Measurements from ENCODE around the gene ZNRD2. TPM values are rescaled to one million over a fixed set of nuclear protein-coding genes. Genes with fewer than 3 reads are reported as not detected.

ZNRD2 gene
- total RNA-seq, 1 experiment from 2014 or later: 70.9 TPM

- Mint-ChIP-seq H3K4me1 (peaks cover 2% of the 10 kb centered on the region), H3K27me3 (ENCODE audit: low read depth) (peaks cover 38% of the 10 kb centered on the region), H3K27ac (no peak overlapping the region), H3K36me3 (no peaks in the 10 kb centered on the region; the same call in 1 of the 2 replicates), H3K4me3 (peak overlapping the region; percentile 37), H3K9me3 (no peaks in the 10 kb centered on the region)
- POLR2A ChIA-PET: interaction anchor here (0.5 to 1.5 kb wide), 4 partner anchors 14 to 150 kb away, joined by 3 to 5 read pairs (median 3); no protein-coding TSS in a partner anchor
- TF ChIP-seq NR1H2 (CRISPR knock-in tag; IDR thresholded peaks at IDR 0.05) (no peak), ZBTB43 (CRISPR knock-in tag; IDR thresholded peaks at IDR 0.05) (0 out of 2 replicates have a peak, but pooled peaks have one; percentile 10), E2F5 (CRISPR knock-in tag; IDR thresholded peaks at IDR 0.05) (no peak), JUN (CRISPR knock-in tag; IDR thresholded peaks at IDR 0.05) (no peak), FOXJ3 (CRISPR knock-in tag; IDR thresholded peaks at IDR 0.05; ENCODE audit: borderline replicate concordance) (no peak), ELF4 (CRISPR knock-in tag; IDR thresholded peaks at IDR 0.05; ENCODE audit: low read depth) (no peak), CBFB (CRISPR knock-in tag; IDR thresholded peaks at IDR 0.05; ENCODE audit: low read depth) (no peak), ZNF532 (CRISPR knock-in tag; IDR thresholded peaks at IDR 0.05; ENCODE audit: borderline replicate concordance) (no peak)
- ATAC-seq (no peak), DNase-seq (ENCODE audit: low spot score) (no peak)
- CTCF ChIA-PET: interaction anchor here (0.7 to 10.3 kb wide), 14 partner anchors 9 to 242 kb away, joined by 3 to 271 read pairs (median 5); partner anchors contain the start of genes FAM89B, KCNK7, LTBP3 and SCYL1
Observed at GRCh38 chr11:65538232-65538914, 31.9 kb upstream of the ZNRD2 start.

GRCh38 chr11:65538915-65539743, 31.1 kb upstream of the ZNRD2 start:
- Mint-ChIP-seq H3K36me3 (no peaks in the 10 kb centered on the region; the same call in 1 of the 2 replicates), H3K27ac (no peak overlapping the region), H3K4me3 (peak overlapping the region; percentile 67), H3K9me3 (no peaks in the 10 kb centered on the region), H3K27me3 (ENCODE audit: low read depth) (peaks cover 46% of the 10 kb centered on the region), H3K4me1 (peaks cover 2% of the 10 kb centered on the region)
- DNase-seq (ENCODE audit: low spot score): peak; percentile 64
- ChIA-PET CTCF (interaction anchor here (0.6 to 10.3 kb wide), 30 partner anchors 8 to 695 kb away, joined by 3 to 271 read pairs (median 4); partner anchors contain the start of genes FAM89B, KCNK7, LTBP3 and PCNX3), POLR2A (interaction anchor here (0.5 to 2.1 kb wide), 7 partner anchors 13 to 150 kb away, joined by 3 to 9 read pairs (median 5); partner anchors contain the start of genes FAM89B and ZNRD2)
- ATAC-seq: peak; percentile 12
- TF ChIP-seq ETV6 (CRISPR knock-in tag; IDR thresholded peaks at IDR 0.05) (0 out of 2 replicates have a peak, but pooled peaks have one; percentile 81), AR (CRISPR knock-in tag; IDR thresholded peaks at IDR 0.05) (no peak), TEAD1 (CRISPR knock-in tag; IDR thresholded peaks at IDR 0.05) (0 out of 2 replicates have a peak, but pooled peaks have one; percentile 12), CREB1 (CRISPR knock-in tag; IDR thresholded peaks at IDR 0.05) (no peak), NFE2L1 (CRISPR knock-in tag; IDR thresholded peaks at IDR 0.05) (peak; percentile 38; the same call in 1 of the 2 replicates), RORB (CRISPR knock-in tag; IDR thresholded peaks at IDR 0.05) (no peak), FOXP1 (CRISPR knock-in tag; IDR thresholded peaks at IDR 0.05; ENCODE audit: borderline replicate concordance) (no peak; the same call in 1 of the 2 replicates), MXD4 (CRISPR knock-in tag; IDR thresholded peaks at IDR 0.05; ENCODE audit: borderline replicate concordance) (no peak), TCF7 (CRISPR knock-in tag; IDR thresholded peaks at IDR 0.05; ENCODE audit: low read depth) (peak; percentile 50; the same call in 1 of the 2 replicates), PREB (CRISPR knock-in tag; IDR thresholded peaks at IDR 0.05; ENCODE audit: borderline replicate concordance) (no peak), SP1 (CRISPR knock-in tag; conservative IDR thresholded peaks at IDR 0.05) (peak; percentile 21; the same call in 1 of the 2 replicates)
